AG04450 (cell line): ENCODE data around the gene MRAP2. TPM values are rescaled to one million over a fixed set of nuclear protein-coding genes. Genes with fewer than 3 reads are reported as not detected.
"Not testable (repeated sequence)": the region's sequence is repeated elsewhere in the genome, so short reads cannot be mapped to it uniquely, and the experiment has no call there.

Experiments used
- CTCF ChIA-PET: fragments of 300-600, 350-600 bp; formaldehyde crosslinking; extraction: SDS; loops from one replicate; lab custom pipeline; 2022; ENCODE audit warnings: antibody characterized with exemption, inconsistent platforms; lab: Charles Lee
- POLR2A ChIA-PET: fragments of 350-600 bp; formaldehyde crosslinking; extraction: SDS; loops from one replicate; lab custom pipeline; 2021; ENCODE audit warnings: antibody characterized with exemption, inconsistent platforms; lab: Yijun Ruan, JAX
- DNase-seq: peaks from one replicate; pipeline ENCODE4 v3.0.0-alpha.2; 2011; ENCODE audit warnings: low read depth, low spot score
- H3K27ac ChIP-seq: one replicate; pipeline ENCODE4 v1.5.1; 2012; ENCODE audit warnings: low read depth, low read length, control low read depth
- H3K27me3 ChIP-seq: one replicate; pipeline ENCODE4 v1.6.0; 2012; ENCODE audit warnings: low read length; ENCODE audit not compliant: control insufficient read depth, insufficient read depth
- H3K4me3 ChIP-seq: 2 replicates; pipeline ENCODE4 v1.5.1; 2011; ENCODE audit warnings: mild to moderate bottlenecking, low read depth, low read length, control low read depth
- H3K9me3 ChIP-seq: 2 replicates; pipeline ENCODE4 v1.5.1; 2012; ENCODE audit warnings: low read length; ENCODE audit not compliant: control insufficient read depth, insufficient read depth
- polyA plus RNA-seq: library from polyadenylated mRNA; depleted of rRNA; stranded (reverse); fragments of >200 nt; gene quantifications from 2 replicates; pipeline ENCODE4 v1.2.3, GENCODE V29; 2011
- TF ChIP-seq, protein P1 (sequence below): IDR thresholded peaks from 2 replicates; pipeline ENCODE4 v1.5.1; 2011; ENCODE audit warnings: low read depth, low read length, control low read depth, inconsistent platforms

The MRAP2 gene
- polyA plus RNA-seq, 1 experiment = not detected

DNA sequence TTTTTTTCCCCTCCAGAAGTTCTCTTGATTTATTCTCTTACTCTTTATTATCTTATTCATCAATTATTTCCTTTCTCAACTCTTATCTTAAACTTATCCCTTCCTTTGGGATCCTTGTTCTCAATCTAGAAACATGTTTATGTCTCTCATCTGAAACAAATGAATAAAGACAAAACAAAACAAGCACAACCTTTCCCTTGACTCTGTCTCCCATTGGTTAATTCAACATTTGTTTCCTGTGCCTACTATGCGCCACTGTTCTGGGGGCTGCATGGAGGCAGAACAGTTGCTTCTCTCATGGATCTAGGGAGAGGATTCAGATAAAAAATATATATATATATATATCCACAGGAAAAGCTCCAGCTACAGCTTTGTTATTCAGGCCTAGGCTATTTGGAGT is 5.2 kb upstream of the MRAP2 start:
- Histone ChIP-seq H3K9me3 (no peaks in the 10 kb centered on the region), H3K27ac (no peak overlapping the region), H3K4me3 (no peak overlapping the region), H3K27me3 (peaks cover 4% of the 10 kb centered on the region)
- POLR2A ChIA-PET = no interaction called here
- CTCF ChIA-PET = no interaction called here
- TF ChIP-seq, protein P1, sequence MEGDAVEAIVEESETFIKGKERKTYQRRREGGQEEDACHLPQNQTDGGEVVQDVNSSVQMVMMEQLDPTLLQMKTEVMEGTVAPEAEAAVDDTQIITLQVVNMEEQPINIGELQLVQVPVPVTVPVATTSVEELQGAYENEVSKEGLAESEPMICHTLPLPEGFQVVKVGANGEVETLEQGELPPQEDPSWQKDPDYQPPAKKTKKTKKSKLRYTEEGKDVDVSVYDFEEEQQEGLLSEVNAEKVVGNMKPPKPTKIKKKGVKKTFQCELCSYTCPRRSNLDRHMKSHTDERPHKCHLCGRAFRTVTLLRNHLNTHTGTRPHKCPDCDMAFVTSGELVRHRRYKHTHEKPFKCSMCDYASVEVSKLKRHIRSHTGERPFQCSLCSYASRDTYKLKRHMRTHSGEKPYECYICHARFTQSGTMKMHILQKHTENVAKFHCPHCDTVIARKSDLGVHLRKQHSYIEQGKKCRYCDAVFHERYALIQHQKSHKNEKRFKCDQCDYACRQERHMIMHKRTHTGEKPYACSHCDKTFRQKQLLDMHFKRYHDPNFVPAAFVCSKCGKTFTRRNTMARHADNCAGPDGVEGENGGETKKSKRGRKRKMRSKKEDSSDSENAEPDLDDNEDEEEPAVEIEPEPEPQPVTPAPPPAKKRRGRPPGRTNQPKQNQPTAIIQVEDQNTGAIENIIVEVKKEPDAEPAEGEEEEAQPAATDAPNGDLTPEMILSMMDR = no peak
- DNase-seq = no peak

DNA sequence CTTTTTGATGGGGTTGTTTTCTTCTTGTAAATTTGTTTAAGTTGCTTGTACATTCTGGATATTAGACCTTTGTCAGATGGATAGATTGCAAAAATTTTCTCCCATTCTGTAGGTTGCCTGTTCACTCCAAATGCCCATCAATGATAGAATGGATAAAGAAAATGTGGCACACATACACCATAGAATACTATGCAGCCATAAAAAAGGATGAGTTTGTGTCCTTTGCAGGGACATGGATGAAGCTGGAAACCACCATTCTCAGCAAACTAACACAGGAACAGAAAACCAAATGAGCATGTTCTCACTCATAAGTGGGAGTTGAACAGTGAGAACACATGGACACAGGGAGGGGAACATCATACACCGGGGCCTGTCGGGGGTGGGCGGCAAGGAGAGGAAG is 1.6 kb upstream of the MRAP2 start:
- CTCF ChIA-PET, POLR2A ChIA-PET: not testable (repeated sequence)
- peaks cover 11% of the 10 kb centered on the region for H3K27me3 ChIP-seq

DNA sequence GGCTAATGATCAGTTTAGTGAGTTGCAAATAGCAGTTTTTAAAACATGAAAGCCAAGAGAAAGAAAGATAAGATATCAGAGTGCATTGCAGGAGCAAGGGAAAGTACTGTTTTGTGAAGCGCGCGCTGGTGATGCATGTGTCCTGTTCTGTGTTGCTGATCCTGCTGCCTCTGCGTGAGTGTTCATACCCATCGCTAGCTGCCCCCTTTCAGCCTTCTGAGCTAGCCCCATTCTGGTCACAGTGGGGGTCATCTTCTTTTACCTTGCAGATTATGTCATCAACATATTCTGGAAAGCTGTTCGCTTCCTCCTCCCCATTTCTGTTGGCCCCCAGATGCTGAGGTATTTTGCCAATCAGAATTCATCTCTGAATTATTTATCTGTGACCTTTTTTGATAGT is 1.9 kb downstream of the MRAP2 start:
- TF ChIP-seq, protein P1 = no peak
- POLR2A ChIA-PET = no interaction called here
- CTCF ChIA-PET = no interaction called here

More for the DNA sequence above, 1.6 kb upstream of the MRAP2 start:
- H3K4me3 ChIP-seq, H3K27ac ChIP-seq, DNase-seq, H3K9me3 ChIP-seq: not testable (repeated sequence)

DNA sequence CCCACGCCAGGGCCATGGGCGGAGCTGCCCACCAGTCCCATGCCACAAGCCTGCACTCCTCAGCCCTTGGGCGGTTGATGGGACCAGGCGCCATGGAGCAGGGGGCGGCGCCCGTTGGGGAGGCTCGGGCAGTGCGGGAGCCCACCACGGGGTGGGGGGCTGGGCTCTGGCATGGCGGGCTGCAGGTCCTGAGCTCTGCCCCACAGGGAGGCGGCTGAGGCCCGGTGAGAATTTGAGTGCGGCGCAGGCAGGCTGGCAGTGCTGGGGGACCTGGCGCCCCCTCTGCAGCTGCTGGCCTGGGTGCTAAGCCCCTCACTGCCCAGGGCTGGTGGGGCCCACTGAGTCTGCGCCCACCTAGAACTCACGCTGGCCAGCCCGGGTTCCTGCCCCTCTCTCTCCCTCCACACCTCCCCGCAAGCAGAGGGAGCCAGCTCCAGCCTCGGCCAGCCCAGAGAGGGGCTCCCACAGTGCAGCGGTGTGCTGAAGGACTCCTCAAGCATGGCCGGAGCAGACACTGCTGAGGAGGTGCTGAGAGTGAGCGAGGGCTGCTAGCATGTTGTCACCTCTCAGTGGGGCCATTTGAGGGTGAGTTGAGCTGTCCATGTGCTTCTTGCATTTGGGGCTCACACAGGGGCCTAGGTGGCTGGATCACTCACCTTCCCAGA is 4.0 kb downstream of the MRAP2 start:
- no peak for DNase-seq
- ChIA-PET CTCF (no interaction called here), POLR2A (no interaction called here)
- peaks cover 11% of the 10 kb centered on the region for H3K27me3 ChIP-seq
- peaks cover 8% of the 10 kb centered on the region; the same call in 1 of the 2 replicates for H3K9me3 ChIP-seq
- no peak overlapping the region for H3K4me3 ChIP-seq
- no peak overlapping the region for H3K27ac ChIP-seq
- TF ChIP-seq, protein P1 = no peak

More for the DNA sequence above, 1.9 kb downstream of the MRAP2 start:
- no peak overlapping the region for H3K27ac ChIP-seq
- DNase-seq = no peak
- H3K4me3 ChIP-seq = no peak overlapping the region
- H3K9me3 ChIP-seq = peaks cover 8% of the 10 kb centered on the region; the same call in 1 of the 2 replicates
- peaks cover 11% of the 10 kb centered on the region for H3K27me3 ChIP-seq

DNA sequence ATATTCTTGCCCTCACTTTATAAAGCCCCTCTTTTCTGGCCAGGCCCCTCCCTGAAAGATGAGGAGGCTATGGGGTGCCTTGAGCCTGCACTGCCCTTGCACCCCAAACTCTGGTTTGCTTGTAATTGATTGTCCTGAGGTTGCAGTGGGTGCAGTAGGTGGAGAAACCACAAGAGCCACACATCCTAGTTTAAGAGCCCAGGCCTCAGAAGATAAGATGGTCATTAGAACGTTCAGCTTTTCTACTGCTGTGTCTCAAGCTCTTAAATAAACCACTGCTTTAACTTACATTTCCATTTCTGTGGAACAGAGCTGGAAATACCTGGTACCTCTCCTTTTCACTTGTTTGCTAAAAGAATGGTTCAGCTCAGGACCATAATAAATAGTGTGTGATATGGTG is 9.0 kb downstream of the MRAP2 start:
- no peaks in the 10 kb centered on the region for H3K27me3 ChIP-seq
- POLR2A ChIA-PET = no interaction called here
- H3K9me3 ChIP-seq = peaks cover 3% of the 10 kb centered on the region; the same call in 1 of the 2 replicates
- TF ChIP-seq, protein P1 = no peak
- CTCF ChIA-PET = no interaction called here
- no peak overlapping the region for H3K27ac ChIP-seq
- no peak for DNase-seq
- no peak overlapping the region for H3K4me3 ChIP-seq
